Adrenal gland (tissue), 12 donors: ENCODE measurements around the gene PITRM1. TPM values are rescaled to one million over a fixed set of nuclear protein-coding genes. Genes with fewer than 3 reads are reported as not detected.

Source experiments
- DNase-seq, 7 donors: peaks; one replicate each; pipeline ENCODE4 v3.0.0-alpha.2; 2019 to 2020
- H3K27ac ChIP-seq, 5 donors: fragments of 200-600 bp; sonication (generic) in 4 of 5; 1 replicate in 3 of 5; 2 replicates in 2 of 5; pipeline versions ENCODE4 v1.5.1 to v1.8.0; 2016 to 2020; ENCODE audit warnings: mild to moderate bottlenecking in 1 of 5
- H3K27me3 ChIP-seq: fragments of 200-600 bp; 2 replicates; pipeline ENCODE4 v1.8.0; 2021
- H3K36me3 ChIP-seq, 2 donors: fragments of 200-600 bp; replicated peaks in 1 of 2; 1 replicate in 1 of 2; 2 replicates in 1 of 2; pipeline versions ENCODE4 v1.5.1 to v1.8.0; 2018 to 2022
- H3K4me1 ChIP-seq, 2 donors: fragments of 200-600 bp; replicated peaks in 1 of 2; 1 replicate in 1 of 2; 2 replicates in 1 of 2; pipeline versions ENCODE4 v1.5.1 to v1.8.0; 2018 to 2021
- H3K4me3 ChIP-seq, 4 donors: fragments of 200-600 bp; sonication (generic) in 3 of 4; one replicate each; pipeline ENCODE4 v1.5.1; 2016 to 2018
- H3K9me3 ChIP-seq, 3 donors: fragments of 200-600 bp; sonication (generic) in 1 of 3; replicated peaks in 1 of 3; 1 replicate in 2 of 3; 2 replicates in 1 of 3; pipeline versions ENCODE4 v1.5.1 to v1.8.0; 2016 to 2021
- CTCF ChIP-seq, 6 experiments: fragments of 450-650 bp in 4 of 6; fragments of 200-600 bp in 2 of 6; sonication (generic) in 1 of 6; IDR thresholded peaks; 1 replicate in 5 of 6; 2 replicates in 1 of 6; pipeline versions ENCODE4 v1.5.1 to v1.8.0; 2016 to 2021; ENCODE audit warnings: antibody characterized with exemption in 6 of 6, mild to moderate bottlenecking in 2 of 6, moderate library complexity in 1 of 6
- POLR2A ChIP-seq, 2 donors: fragments of 450-650 bp; IDR thresholded peaks; one replicate each; pipeline ENCODE4 v1.6.1; 2017; ENCODE audit warnings: antibody characterized with exemption in 2 of 2, mild to moderate bottlenecking in 2 of 2, moderate library complexity in 1 of 2
- WGBS, 4 donors: extraction: QIAGEN DNeasy Blood & Tissue Kit in 2 of 4; methylation state at CpG; one replicate each; pipeline versions ENCODE4 v1.1.5 to v1.1.7; 2013 to 2017; 5-methylcytosine and 5-hydroxymethylcytosine counted together
- intact Hi-C, 2 donors: fragments of 100-400 bp; cut with DNase I; formaldehyde crosslinking; loops; one replicate each; pipeline versions ENCODE4 v1.14.1 to v1.15.0; 2022 to 2023
- polyA plus RNA-seq, 3 donors: library from polyadenylated mRNA; stranded (reverse); fragments of 200-250 nt in 2 of 3; fragments of 350-450 nt in 1 of 3; fragmentation: Illumina TruSeq in 1 of 3; extraction: RNeasy Lipid Tissue Mini Kit (QIAGEN cat#74804) in 1 of 3; gene quantifications; one replicate each; pipeline ENCODE4 v1.2.3, GENCODE V29; 2013 to 2014
- total RNA-seq, 9 donors: library from RNA; depleted of rRNA in 4 of 9; stranded (reverse); fragments of >200 nt in 4 of 9; fragments of 120-200 nt in 1 of 9; fragmentation: NEBNext Ultra II Directional in 1 of 9; extraction: Animal tissue kit (Norgen Biotek cat#: 25700) in 1 of 9; gene quantifications; one replicate each; pipeline versions ENCODE4 v1.1.0 to v1.2.4, GENCODE V29; 2013 to 2023
- donor health status: healthy with polysubstance abuse.
- donor health status: Bipolar disorder and iron deficiency.
- donor health status: DM: yes; HTN: yes; CAD: no.
- donor health status: DM: no; HTN: no; CAD: no.
- donor health status: DM: no; HTN: no; CAD: no.
- donor health status: DM: yes; HTN: yes; CAD: no.

PITRM1 gene
- total and polyA plus RNA-seq, 12 donors, result 83.0 to 204 (median 102) TPM

- intact Hi-C loops, result no loop called here
- Histone ChIP-seq H3K27ac (no peak overlapping the region), H3K36me3 (no peaks in the 10 kb centered on the region), H3K4me1 (peaks cover 4% of the 10 kb centered on the region in 2 donors), H3K4me3 (no peak overlapping the region), H3K27me3 (no peaks in the 10 kb centered on the region), H3K9me3 (no peaks in the 10 kb centered on the region)
- no peak for TF ChIP-seq CTCF (IDR thresholded peaks at IDR 0.05)
- no peak for TF ChIP-seq POLR2A (IDR thresholded peaks at IDR 0.05)
- 33 to 53% (median 48%) methylated on average over 13 to 15 of the region's 15 CpGs for WGBS, 4 donors
- DNase-seq, result peak; percentile 68 to 89 (median 74)
These were observed 60.9 kb downstream of the PITRM1 start for GRCh38 chr10:3111621-3112163.

GRCh38 chr10:3110782-3111620 is 61.6 kb downstream of the PITRM1 start:
- H3K27ac ChIP-seq, result no peak overlapping the region
- H3K36me3 ChIP-seq, result no peaks in the 10 kb centered on the region
- intact Hi-C loops, result no loop called here
- TF ChIP-seq POLR2A (IDR thresholded peaks at IDR 0.05) (no peak), CTCF (IDR thresholded peaks at IDR 0.05) (no peak)
- no peaks in the 10 kb centered on the region for H3K27me3 ChIP-seq
- H3K4me3 ChIP-seq, result no peak overlapping the region
- no peaks in the 10 kb centered on the region for H3K9me3 ChIP-seq
- peaks cover 4% of the 10 kb centered on the region in 2 donors for H3K4me1 ChIP-seq
- no peak for DNase-seq
- WGBS, 4 donors, result 73 to 79% (median 76%) methylated on average over 9 of the region's 9 CpGs

GRCh38 chr10:3109633-3110032 is 62.9 kb downstream of the PITRM1 start:
- WGBS, 4 donors, result 94 to 97% (median 96%) methylated on average over 10 to 12 of the region's 12 CpGs
- no peak for TF ChIP-seq CTCF (IDR thresholded peaks at IDR 0.05)
- no peaks in the 10 kb centered on the region for H3K36me3 ChIP-seq

GRCh38 chr10:3109196-3109595 is 63.4 kb downstream of the PITRM1 start:
- WGBS, 4 donors, result 83 to 97% (median 89%) methylated on average over 11 to 21 of the region's 21 CpGs
- Histone ChIP-seq H3K4me3 (no peak overlapping the region), H3K27me3 (no peaks in the 10 kb centered on the region), H3K27ac (no peak overlapping the region), H3K4me1 (peaks cover 4% of the 10 kb centered on the region in 2 donors), H3K9me3 (no peaks in the 10 kb centered on the region), H3K36me3 (no peaks in the 10 kb centered on the region)
- intact Hi-C loops, result no loop called here
- no peak for TF ChIP-seq CTCF (IDR thresholded peaks at IDR 0.05)
- TF ChIP-seq POLR2A (IDR thresholded peaks at IDR 0.05), result no peak
- peak in 1 of 7 donors; percentile 57 for DNase-seq

More at GRCh38 chr10:3109633-3110032, 62.9 kb downstream of the PITRM1 start:
- Histone ChIP-seq H3K4me3 (no peak overlapping the region), H3K9me3 (no peaks in the 10 kb centered on the region), H3K4me1 (peaks cover 4% of the 10 kb centered on the region in 2 donors), H3K27ac (no peak overlapping the region), H3K27me3 (no peaks in the 10 kb centered on the region)
- intact Hi-C loops, result no loop called here
- no peak for DNase-seq
